Measurements from ENCODE around the gene RNF223.
"Not testable (repeated sequence)": the region's sequence is repeated elsewhere in the genome, so short reads cannot be mapped to it uniquely, and the experiment has no call there.

RNF223 gene

DNA sequence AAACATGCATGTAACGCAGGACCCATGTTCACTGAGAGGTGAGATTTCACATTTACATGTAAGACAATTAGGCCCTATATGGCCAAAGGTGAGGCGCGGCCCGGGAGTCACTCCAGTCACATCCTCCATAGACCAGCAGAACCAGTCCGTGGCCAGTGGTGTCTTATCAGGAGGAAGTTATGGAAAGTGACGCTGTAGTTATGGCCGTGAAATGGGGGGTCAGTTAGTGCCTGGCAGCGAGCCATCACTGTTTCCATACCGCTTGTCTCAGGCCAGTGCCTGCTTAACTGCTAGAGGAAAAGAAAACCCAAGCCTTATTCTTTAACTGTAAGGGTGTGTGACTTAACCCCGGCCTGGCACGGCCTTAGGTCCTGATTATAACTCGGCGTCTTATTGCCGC, 35.6 kb upstream of the RNF223 start:
- DNase-seq (ENCODE audit: low spot score) = no peak

DNA sequence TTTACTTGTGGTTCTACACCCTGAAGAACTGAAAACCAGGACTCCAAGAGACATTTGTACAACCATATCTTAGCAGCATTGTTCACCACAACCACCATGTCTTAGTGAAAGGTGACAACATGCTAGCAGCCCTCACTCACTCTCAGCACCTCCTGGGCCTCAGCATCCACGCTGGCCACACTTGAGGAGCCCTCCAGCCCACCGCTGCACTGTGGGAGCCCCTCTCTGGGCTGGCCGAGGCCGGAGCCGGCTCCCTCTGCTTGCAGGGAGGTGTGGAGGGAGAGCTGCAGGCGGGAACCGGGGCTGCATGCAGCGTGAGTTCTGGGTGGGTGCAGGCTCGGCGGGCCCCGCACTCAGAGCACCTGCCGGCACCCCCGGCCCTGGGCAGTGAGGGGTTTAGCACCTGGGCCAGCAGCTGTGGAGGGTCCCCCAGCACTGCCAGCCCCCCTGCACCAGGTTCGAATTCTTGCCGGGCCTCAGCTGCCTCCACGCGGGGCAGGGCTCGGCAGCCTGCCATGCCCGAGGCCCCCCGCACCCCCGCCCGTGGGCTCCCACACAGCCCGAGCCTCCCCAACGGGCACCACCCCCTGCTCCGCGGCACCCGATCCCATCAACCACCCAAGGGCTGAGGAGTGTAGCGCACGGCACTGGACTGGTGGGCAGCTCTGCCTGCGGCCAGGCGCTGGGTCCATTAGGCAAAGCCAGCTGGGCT, 32.6 kb upstream of the RNF223 start:
- no peak for DNase-seq (ENCODE audit: low spot score)

DNA sequence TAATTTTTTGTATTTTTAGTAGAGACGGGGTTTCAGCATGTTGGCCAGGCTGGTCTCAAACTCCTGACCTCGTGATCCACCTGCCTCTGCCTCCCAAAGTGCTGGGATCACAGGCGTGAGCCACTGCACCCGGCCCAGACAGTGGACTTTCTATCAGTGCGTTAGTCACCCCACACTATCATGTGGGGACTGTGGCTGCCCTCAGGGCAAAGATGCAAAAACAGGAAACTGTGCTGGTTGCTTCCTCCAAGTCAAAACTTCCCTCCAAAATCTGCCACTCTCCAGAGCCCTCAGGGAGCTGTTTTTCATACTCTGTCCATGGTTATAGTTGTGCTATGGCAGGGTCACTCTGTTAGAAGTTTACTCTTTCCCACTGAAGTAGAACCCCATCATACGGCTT, 30.0 kb upstream of the RNF223 start:
- DNase-seq (ENCODE audit: low spot score) = peak; percentile 21

DNA sequence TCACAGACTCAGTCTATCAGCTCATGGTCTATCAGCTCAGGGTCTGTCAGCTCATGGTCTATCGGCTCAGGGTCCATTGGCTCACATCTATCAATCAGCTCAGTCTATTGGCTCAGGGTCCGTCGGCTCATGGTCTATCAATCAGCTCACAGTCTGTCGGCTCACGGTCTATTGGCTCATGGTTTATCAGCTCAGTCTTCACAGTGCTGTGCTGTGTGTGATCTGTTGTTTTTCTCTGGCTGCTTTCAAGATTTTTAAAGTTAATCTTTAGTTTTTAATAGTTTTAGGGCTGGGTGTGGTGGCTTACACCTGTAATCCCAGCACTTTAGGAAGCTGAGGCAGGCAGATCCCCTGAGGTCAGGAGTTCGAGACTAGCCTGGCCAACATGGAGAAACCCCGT, 27.4 kb upstream of the RNF223 start:
- no peak for DNase-seq (ENCODE audit: low spot score)

DNA sequence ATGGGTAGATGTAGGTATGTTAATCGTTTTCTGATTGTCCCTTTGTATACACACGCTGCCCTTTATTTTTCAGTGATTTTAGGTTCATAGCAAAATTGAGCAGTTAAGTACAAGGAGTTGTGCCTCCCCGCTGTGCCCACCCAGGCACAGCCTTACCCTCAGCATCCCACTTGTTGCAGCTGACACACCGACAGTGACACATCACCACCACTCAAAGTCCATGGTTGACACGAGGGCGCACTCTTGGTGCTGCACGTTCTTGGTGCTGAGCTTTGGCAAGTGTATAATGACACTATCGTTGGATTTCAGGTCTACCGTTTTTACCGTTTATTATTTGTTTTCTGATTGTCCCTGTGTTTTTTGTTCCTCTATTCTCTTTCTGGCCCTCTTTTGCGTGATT, 26.2 kb upstream of the RNF223 start:
- no peak for DNase-seq (ENCODE audit: low spot score)

DNA sequence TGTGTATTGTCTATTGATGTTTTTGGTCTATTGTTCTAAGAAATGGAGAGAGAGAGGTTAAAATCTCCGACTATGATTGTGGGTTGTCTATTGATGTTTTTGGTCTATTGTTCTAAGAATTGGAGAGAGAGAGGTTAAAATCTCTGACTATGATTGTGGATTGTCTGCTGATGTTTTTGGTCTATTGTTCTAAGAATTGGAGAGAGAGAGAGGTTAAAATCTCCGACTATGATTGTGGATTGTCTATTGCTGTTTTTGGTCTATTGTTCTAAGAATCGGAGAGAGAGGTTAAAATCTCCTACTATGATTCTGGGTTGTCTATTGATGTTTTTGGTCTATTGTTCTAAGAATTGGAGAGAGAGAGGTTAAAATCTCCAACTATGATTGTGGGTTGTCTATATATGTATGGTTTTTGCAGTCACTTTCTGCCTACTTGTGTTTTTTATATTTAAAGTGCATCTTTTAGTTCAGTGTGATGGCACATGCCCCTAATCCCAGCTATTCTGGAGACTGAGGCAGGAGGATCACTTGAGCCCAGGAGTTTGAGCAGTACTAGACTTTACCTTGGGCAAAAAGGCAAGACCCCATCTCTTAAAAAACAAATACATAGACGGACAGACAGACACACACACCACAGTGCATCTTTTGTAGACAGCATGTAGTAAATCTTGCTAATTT, 25.5 kb upstream of the RNF223 start:
- DNase-seq (ENCODE audit: low spot score) = peak; percentile 43

DNA sequence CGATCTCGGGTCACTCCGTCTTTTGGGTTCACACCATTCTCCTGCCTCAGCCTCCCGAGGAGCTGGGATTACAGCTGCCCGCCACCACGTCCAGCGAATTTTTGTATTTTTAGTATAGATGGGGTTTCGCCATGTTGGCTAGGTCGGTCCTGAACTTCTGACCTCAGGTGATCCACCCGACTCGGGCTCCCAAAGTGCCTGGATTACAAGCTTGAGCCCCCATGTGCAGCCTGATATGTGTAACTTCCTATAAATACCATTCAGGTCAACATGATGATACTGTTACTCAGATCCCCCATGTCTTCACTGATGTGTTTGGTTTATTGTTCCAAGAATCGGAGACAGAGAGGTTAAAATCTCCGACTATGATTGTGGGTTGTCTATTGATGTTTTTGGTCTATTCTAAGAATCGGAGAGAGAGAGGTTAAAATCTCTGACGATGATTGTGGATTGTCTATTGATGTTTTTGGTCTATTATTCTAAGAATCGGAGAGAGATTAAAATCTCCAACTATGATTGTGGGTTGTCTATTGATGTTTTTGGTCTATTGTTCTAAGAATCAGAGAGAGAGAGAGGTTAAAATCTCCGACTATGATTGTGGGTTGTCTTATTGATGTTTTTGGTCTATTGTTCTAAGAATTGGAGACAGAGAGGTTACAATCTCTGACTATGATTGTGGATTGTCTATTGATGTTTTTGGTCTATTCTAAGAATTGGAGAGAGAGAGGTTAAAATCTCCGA, 24.7 kb upstream of the RNF223 start:
- peak; percentile 56 for DNase-seq (ENCODE audit: low spot score)

DNA sequence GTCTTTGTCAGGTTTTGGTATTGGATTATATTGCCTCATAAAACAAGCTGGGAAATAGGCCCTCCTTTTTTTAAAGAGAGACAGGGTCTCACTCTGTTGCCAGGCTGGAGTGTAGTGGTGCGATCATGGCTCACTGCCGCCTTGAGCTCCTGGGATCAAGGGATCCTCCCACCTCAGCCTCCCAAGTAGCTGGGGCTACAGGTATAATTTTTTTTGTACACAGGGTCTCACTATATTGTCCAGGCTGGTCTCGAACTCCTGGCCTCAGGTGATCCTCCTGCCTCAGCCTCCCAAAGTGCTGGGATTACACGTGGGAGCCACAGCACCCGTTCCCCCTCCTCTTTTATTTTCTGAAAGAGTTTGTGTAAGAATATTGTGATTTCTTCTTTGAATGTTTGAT, 22.0 kb upstream of the RNF223 start:
- not testable (repeated sequence) for DNase-seq (ENCODE audit: low spot score)

DNA sequence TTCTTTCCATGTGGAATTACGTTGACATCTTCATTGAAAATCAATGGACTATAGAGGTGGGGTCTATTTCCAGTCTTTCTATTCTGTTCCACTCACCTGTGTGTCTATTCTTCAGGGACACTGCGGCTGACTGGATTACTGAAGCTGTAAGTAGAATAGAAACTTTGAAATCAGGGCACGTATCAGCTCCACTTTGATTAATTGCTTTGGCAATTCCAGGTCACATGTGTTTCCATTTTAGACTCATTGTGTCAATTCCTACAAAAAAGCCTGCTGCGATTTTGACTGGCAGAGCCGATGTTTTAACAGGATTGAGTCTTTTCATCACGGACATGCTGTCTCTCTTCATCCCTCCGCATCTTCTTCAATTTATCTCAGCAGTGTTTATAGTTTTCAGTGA, 20.9 kb upstream of the RNF223 start:
- DNase-seq (ENCODE audit: low spot score) = no peak

DNA sequence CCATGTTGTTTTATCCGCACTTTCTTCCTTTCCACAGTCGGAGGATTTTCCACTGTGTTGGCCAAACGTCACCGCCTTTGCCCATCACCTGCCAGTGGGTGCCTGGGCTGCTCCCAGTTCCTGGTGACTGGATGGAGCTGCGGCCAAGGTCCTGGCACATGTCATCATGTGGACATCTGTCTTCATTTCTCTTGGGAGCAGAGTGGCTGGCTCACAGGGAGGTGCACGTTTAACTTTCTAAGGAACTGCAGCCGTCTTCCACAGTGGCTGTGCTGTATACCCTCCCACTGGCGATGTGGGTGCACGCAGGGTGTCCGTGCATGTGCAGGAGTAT, 19.5 kb upstream of the RNF223 start:
- DNase-seq (ENCODE audit: low spot score) = no peak

DNA sequence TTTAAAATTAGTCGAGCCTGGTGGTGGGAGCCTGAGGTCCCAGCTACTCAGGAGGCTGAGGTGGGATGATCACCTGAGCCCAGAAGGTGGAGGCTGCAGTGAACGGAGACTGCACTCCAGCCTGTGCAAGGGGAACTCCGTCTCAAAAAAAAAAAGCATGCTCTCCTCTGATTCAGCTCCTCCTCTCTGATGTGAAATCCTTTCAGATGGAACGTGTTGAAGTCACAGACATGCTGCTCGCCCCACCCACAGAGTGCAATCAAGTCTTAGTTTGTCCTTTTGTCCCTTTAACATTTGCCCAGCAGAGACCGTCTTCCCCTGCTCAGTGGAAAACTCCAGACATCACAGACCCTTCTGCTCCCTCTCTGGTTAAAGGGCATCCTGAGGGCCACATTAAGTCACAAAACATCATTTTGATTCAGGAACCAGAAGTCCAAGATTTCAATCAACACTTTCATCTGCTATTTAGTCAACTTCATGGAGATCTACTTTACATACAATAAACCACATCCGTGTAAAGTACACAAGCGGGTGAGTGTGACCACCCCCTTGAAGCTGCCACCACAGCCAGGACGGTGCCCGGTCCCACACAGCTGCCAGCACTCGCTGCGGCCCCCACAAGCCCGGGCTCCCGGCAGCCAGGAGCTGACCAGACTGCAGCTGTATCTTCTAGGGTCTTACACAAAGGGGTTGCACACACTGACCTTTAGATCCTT, 18.9 kb upstream of the RNF223 start:
- no peak for DNase-seq (ENCODE audit: low spot score)

DNA sequence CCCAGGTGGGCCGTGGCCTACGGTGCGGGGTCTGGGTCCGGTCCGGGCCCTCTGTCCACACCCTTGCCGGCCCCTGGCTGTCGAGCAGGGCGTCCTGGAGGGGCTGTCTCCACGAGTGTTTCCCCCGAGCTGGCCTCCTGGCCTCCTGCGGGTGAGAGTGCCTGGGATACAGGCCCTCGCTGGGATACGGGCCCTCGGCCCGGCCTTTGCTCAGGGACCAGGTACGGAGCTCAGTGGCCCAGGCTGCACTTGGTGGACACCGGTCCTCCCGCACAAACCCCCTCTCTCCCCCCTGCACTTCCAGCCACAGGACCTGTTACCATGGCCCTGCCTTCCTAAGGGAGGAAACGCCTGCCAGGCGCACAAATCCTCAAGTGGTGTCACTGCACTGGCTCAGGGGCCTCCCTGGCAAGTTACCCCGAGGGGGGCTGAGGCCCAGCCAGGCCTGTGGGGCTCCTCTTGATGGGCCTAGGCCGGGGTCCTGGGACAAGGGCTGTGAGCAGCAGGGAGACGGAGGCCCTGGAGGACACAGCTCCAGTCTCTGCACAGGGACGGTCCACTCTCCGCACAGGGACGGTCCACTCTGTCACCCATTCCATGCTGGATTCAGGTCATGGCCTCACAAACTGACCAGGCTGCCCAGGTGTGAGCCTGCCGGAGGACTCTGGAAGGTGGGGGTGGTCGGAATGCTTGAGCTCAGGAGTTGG, 18.2 kb upstream of the RNF223 start:
- no peak for DNase-seq (ENCODE audit: low spot score)

DNA sequence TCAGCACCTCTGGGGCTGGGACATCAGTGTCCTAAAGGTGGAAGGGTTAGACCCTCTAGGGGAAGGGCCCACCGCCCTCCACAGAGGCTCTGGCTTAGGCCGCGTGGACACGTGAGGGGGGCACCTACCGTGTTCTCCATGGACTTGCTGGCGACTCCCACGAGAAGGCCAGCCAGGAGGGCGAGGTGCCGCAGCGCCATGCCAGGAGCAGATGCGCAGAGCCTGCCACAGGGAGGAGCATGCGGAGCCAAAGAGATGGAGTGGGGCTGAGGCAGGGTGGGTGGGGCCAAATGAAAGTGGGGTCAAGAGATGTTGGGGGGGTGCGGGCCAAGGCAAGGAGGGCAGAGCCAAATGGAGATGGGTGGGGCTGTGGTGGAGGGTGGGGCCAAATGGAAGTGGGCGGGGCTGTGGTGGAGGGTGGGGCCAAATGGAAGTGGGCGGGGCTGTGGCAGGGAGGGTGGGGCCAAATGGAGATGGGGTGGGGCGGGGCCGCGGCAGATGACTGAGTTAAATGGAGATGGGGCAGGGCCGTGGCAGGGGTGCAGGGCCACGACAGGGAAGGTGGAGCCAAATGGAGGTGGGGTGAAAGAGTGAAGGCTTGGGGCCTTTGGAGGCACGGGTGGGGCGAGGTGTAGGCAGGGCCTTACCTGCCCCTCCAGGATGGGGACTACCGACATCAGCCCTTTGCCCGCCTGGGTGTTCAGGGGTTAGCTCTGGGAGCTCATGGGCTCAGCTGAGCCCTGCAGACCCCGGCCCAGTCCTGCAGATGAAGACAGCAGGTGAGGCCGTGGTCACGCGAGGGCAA, 17.4 kb upstream of the RNF223 start:
- no peak for DNase-seq (ENCODE audit: low spot score)

DNA sequence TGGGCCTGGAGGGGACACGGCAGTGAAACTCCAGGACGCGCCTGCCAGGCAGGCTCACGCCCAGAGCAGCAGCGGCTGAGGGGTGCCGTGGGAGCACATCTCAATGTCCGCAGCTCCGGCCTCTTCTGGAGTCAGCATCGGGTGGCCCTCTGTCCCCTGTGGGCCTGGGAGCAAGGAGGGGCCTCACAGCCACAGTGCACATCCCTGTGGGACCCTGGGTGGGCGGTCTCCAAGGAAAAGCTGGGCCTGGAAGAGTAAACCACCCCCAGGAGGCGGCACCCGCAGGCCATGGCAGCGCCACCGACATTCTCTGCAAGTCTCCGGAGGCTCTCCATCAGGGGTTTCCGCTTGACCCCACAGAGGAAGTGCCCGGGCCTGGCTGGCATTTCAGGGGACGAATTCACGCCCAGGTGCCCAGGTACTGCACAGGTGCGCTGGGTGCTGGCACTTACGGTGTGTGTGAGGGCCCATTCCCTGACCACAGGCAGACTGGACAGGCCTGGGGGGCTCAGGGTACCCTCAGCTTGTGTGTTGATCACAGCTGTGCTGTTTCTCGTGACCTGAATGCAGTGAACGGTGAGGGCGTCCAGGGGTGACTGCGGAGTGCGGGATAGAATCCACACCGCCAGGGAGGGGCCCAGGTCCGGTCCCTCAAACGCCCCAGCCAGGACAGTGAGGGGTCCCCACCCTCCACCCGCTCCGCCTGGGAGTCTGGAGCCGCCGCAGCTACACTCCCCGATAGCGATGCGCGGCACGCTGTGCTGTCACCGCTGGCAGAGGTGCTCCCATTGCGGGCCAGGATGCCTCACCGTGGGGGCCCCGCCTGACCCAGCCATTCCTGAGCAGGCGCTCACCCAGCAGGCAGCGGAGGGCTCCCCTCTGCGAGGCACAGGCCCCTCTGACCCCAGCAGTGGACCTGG, 16.6 kb upstream of the RNF223 start:
- no peak for DNase-seq (ENCODE audit: low spot score)

DNA sequence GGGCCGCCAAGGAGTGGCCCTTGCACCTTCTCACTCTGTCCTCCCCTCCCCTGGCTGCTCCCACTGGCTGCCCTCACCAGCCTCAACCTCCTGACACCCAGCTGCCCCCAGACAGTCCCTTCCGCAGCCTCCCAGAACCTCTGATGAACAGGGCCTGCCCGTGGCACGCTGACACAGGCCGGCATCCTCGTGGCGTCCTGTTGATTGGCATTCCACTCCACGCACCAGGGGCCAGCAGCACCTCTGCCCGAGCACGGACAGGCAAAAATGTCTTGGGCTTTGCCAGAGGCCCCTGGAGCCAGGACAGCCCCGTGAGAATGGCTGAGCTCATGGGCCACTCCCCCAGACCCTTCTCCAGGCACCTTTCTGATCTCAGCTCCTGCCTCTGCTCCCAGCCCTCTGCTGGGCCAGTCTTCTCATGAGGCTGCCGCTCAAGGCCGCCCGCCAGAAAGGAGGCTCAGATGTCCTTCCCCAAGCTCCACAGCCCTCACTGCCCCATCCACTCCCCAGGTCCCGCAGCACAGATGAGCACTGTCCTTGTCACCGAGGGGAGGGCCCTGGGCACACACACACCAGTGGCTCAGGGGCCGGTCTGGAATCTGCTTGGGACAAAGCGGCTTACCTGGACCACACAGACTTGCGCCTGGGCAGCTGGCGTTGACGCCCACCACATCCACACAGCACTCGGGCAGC, 15.8 kb upstream of the RNF223 start:
- no peak for DNase-seq (ENCODE audit: low spot score)

DNA sequence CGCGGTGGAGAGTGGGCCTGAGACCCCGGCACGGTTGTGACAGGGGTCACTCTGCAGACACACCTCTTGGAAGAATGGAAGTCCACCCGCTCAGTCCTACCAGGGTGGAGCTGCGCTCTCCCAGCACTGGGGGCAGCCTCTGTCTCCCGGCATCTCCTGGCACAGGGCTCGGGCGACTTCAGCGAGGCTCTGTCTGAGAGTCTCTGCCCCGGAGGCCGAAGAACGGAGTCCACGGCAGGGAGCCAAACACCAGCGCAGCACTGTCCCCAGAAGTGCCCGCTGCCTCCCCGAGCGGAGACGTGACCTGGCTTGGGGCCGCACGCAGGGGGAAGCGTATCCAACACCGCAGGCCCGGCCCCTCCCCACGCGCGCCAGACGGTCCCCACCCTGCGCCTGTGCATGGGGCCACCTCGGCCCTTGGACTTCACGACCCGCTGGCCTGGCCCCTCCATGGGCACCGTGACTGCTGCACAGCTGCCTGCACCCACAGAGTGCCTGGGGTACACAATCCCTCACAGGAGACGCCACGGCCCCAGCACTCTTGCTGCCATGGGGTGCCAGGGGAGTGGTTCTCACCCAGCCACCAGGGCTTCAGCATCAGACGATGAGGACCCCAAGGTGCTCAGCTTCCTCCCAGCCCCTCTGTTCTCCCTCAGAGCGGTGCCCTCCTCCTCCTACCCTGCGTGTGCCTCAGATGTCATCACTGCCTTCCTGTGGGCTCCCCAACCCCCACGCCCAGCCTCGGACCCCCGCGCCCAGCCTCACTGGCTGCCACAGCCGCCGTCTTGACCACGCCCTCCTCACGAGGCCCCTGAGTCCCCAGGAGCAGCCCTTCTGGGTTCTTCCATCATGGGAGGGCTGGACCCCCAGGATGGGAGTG, 14.9 kb upstream of the RNF223 start:
- no peak for DNase-seq (ENCODE audit: low spot score)

DNA sequence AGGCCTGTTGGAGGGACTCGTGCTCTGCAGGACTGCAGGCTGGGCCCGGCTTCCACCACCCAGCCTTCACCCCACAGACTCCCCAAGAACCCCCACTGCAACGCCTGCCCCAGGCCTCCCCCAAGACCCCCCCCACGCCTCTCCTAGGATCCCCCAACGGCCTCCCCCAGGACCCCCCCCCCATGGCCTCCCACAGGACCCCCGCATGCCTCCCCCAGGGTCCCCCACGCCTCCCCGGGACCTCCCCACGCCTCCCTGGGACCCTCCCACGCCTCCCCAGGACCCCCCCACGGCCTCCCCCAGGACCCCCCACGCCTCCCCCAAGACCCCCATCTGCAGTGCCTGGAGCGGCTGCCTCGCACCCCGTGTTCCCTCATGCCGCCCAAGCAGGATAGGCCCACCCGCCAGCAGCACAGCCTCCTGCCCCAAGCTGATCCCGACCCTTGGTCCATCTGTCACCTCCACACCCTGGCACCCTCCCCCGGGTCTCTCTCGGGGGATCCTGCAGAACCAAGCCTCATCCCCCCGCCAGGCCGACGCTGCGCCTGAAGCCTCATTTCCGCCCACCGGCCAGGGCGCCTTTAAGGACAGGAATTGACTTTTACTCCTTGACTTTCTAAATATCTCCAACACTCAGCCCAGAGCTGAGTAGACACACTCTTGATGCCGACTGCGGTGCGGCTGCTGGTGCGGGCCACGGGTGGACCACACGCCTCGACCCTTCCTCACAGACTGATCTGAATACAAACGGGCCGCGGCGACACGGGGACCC, 14.1 kb upstream of the RNF223 start:
- DNase-seq (ENCODE audit: low spot score) = no peak
